ENCODE data around the gene SRRM4. TPM values are rescaled to one million over a fixed set of nuclear protein-coding genes. Genes with fewer than 3 reads are reported as not detected.
A peak's percentile ranks its signal among the peaks of the same experiment; 100 is the strongest.

The SRRM4 gene
- polyA plus RNA-seq, 3 donors, result not detected

- no peak overlapping the region for H3K27ac ChIP-seq (ENCODE audit: low read depth in 1 of 2, low read length in 2 of 2)
- H3K27me3 ChIP-seq (ENCODE audit: control insufficient read depth in 2 of 2, insufficient read depth in 2 of 2, low read length in 2 of 2), result peaks cover 0 to 13% of the 10 kb centered on the region in 2 donors
- intact Hi-C loops (cut with micrococcal nuclease), result no loop called here
- Mint-ChIP-seq H3K4me1 (no peaks in the 10 kb centered on the region), H3K27ac (no peak overlapping the region), H3K27me3 (ENCODE audit: low read depth in 3 of 3) (peaks cover 17 to 23% (median 17%) of the 10 kb centered on the region in 3 donors), H3K4me3 (peak overlapping the region in 1 of 2 donors; percentile 28), H3K9me3 (no peaks in the 10 kb centered on the region), H3K36me3 (no peaks in the 10 kb centered on the region)
- no peak for TF ChIP-seq CTCF (IDR thresholded peaks at IDR 0.05)
- H3K9me3 ChIP-seq (replicated peaks in 1 of 2; ENCODE audit: control insufficient read depth in 1 of 2, insufficient read depth in 1 of 2, low read length in 2 of 2), result no peaks in the 10 kb centered on the region
- no peaks in the 10 kb centered on the region for H3K4me1 ChIP-seq (ENCODE audit: control insufficient read depth in 1 of 2, insufficient read depth in 2 of 2, low read length in 2 of 2)
- H4K20me1 ChIP-seq (ENCODE audit: insufficient read depth, low read length), result no peaks in the 10 kb centered on the region
- WGBS (ENCODE audit: insufficient coverage), result 95% methylated on average over 13 of the region's 15 CpGs
- no peak overlapping the region for H2AFZ ChIP-seq (ENCODE audit: insufficient read depth, low read depth, low read length, poor library complexity, severe bottlenecking)
- no peak for DNase-seq
- no peak overlapping the region for H3K4me2 ChIP-seq (replicated peaks; ENCODE audit: extremely low read depth, low read length, poor library complexity, severe bottlenecking)
- no peaks in the 10 kb centered on the region for H3K36me3 ChIP-seq (replicated peaks in 1 of 2; ENCODE audit: control insufficient read depth in 1 of 2, insufficient read depth in 2 of 2, low read length in 2 of 2)
- H3K4me3 ChIP-seq (replicated peaks in 1 of 3; ENCODE audit: low read depth in 2 of 3, low read length in 3 of 3), result no peak overlapping the region
- no peak overlapping the region for H3K9ac ChIP-seq (ENCODE audit: insufficient read depth, low read length, poor library complexity, severe bottlenecking)
- no peaks in the 10 kb centered on the region for H3K79me2 ChIP-seq (ENCODE audit: insufficient read depth, low read length)
These were observed 196.5 kb downstream of the SRRM4 start for GRCh38 chr12:119177724-119178380.

GRCh38 chr12:119178544-119179334 is 197.4 kb downstream of the SRRM4 start, which contains the start of gene HSPB8:
HSPB8 (plus strand) TSS chr12:119178931; CDS start chr12:119179313, 382 bp downstream.
- H3K4me3 Mint-ChIP-seq, result peak within 1 kb of the TSS in 1 of 2 donors; percentile 28
- Histone ChIP-seq H3K4me3 (replicated peaks in 1 of 3; ENCODE audit: low read depth in 2 of 3, low read length in 3 of 3) (no peak within 1 kb of the TSS), H3K9ac (ENCODE audit: insufficient read depth, low read length, poor library complexity, severe bottlenecking) (no peak within 1 kb of the TSS), H3K27me3 (ENCODE audit: control insufficient read depth in 2 of 2, insufficient read depth in 2 of 2, low read length in 2 of 2) (peaks cover 0 to 13% of the 10 kb centered on the region in 2 donors), H3K27ac (ENCODE audit: low read depth in 1 of 2, low read length in 2 of 2) (no peak within 1 kb of the TSS), H2AFZ (ENCODE audit: insufficient read depth, low read depth, low read length, poor library complexity, severe bottlenecking) (no peak within 1 kb of the TSS), H3K36me3 (replicated peaks in 1 of 2; ENCODE audit: control insufficient read depth in 1 of 2, insufficient read depth in 2 of 2, low read length in 2 of 2) (no peaks in the 10 kb centered on the region), H3K4me1 (ENCODE audit: control insufficient read depth in 1 of 2, insufficient read depth in 2 of 2, low read length in 2 of 2) (no peaks in the 10 kb centered on the region), H4K20me1 (ENCODE audit: insufficient read depth, low read length) (no peaks in the 10 kb centered on the region), H3K79me2 (ENCODE audit: insufficient read depth, low read length) (no peaks in the 10 kb centered on the region), H3K4me2 (replicated peaks; ENCODE audit: extremely low read depth, low read length, poor library complexity, severe bottlenecking) (no peak within 1 kb of the TSS), H3K9me3 (replicated peaks in 1 of 2; ENCODE audit: control insufficient read depth in 1 of 2, insufficient read depth in 1 of 2, low read length in 2 of 2) (no peaks in the 10 kb centered on the region)
- H3K27me3 Mint-ChIP-seq (ENCODE audit: low read depth in 3 of 3), result peaks cover 17 to 23% (median 17%) of the 10 kb centered on the region in 3 donors
- TF ChIP-seq CTCF (IDR thresholded peaks at IDR 0.05), result no peak
- H3K36me3 Mint-ChIP-seq, result no peaks in the 10 kb centered on the region
- H3K27ac Mint-ChIP-seq, result no peak within 1 kb of the TSS
- 12% methylated on average over 22 of the region's 33 CpGs for WGBS (ENCODE audit: insufficient coverage)
- DNase-seq, result no peak
- H3K9me3 Mint-ChIP-seq, result no peaks in the 10 kb centered on the region
- intact Hi-C loops (cut with micrococcal nuclease), result no loop called here
- H3K4me1 Mint-ChIP-seq, result no peaks in the 10 kb centered on the region
